ENCODE data around the gene BTBD7.

The BTBD7 gene

GRCh38 chr14:93320489-93320888, 12.3 kb downstream of the BTBD7 start:
- POLR2A ChIA-PET = no interaction called here
- CTCF ChIA-PET = interaction anchor here (1.5 kb wide), 2 partner anchors 11 to 28 kb away, joined by 4 read pairs; no protein-coding TSS in a partner anchor
- no peak for TF ChIP-seq CTCF (IDR thresholded peaks at IDR 0.05; ENCODE audit: control extremely low read depth, extremely low read depth, low read depth, missing control alignments)
- no peak for DNase-seq (ENCODE audit: extremely low spot score)

- DNase-seq (ENCODE audit: extremely low spot score) = no peak
- CTCF ChIA-PET = interaction anchor here (1.3 to 1.5 kb wide), 3 partner anchors 11 to 28 kb away, joined by 3 to 4 read pairs (median 4); no protein-coding TSS in a partner anchor
- no peak for TF ChIP-seq CTCF (IDR thresholded peaks at IDR 0.05; ENCODE audit: control extremely low read depth, extremely low read depth, low read depth, missing control alignments)
- POLR2A ChIA-PET = no interaction called here
These were observed 12.9 kb downstream of the BTBD7 start for GRCh38 chr14:93319958-93320357.

GRCh38 chr14:93319494-93319893, 13.3 kb downstream of the BTBD7 start:
- no peak for DNase-seq (ENCODE audit: extremely low spot score)
- ChIA-PET POLR2A (no interaction called here), CTCF (interaction anchor here (1.1 to 1.8 kb wide), 5 partner anchors 12 to 27 kb away, joined by 3 to 10 read pairs (median 4); no protein-coding TSS in a partner anchor)
- TF ChIP-seq CTCF (IDR thresholded peaks at IDR 0.05; ENCODE audit: control extremely low read depth, extremely low read depth, low read depth, missing control alignments) = no peak

- ChIA-PET POLR2A (no interaction called here), CTCF (interaction anchor here (1.0 to 1.8 kb wide), 7 partner anchors 10 to 113 kb away, joined by 3 to 10 read pairs (median 4); partner anchors contain the start of gene GON7)
- TF ChIP-seq CTCF (IDR thresholded peaks at IDR 0.05; ENCODE audit: control extremely low read depth, extremely low read depth, low read depth, missing control alignments) = no peak
- no peak for DNase-seq (ENCODE audit: extremely low spot score)
These were observed 13.9 kb downstream of the BTBD7 start for GRCh38 chr14:93318927-93319326.

- DNase-seq (ENCODE audit: extremely low spot score) = no peak
- CTCF ChIA-PET = interaction anchor here (0.9 to 1.8 kb wide), 10 partner anchors 9 to 123 kb away, joined by 3 to 10 read pairs (median 4); partner anchors contain the start of gene GON7
- POLR2A ChIA-PET = no interaction called here
- no peak for TF ChIP-seq CTCF (IDR thresholded peaks at IDR 0.05; ENCODE audit: control extremely low read depth, extremely low read depth, low read depth, missing control alignments)
These were observed 14.7 kb downstream of the BTBD7 start for GRCh38 chr14:93317875-93318807.

GRCh38 chr14:93317210-93317874, 15.5 kb downstream of the BTBD7 start:
- ChIA-PET POLR2A (no interaction called here), CTCF (interaction anchor here (0.8 to 1.8 kb wide), 9 partner anchors 10 to 122 kb away, joined by 3 to 10 read pairs (median 4); partner anchors contain the start of gene GON7)
- TF ChIP-seq CTCF (IDR thresholded peaks at IDR 0.05; ENCODE audit: control extremely low read depth, extremely low read depth, low read depth, missing control alignments) = no peak
- DNase-seq (ENCODE audit: extremely low spot score) = no peak

Measured in GM10248 (cell line).